ENCODE measurements around the gene UBE2G1.

The UBE2G1 gene

GRCh38 chr17:4247361-4247970 is 119.0 kb downstream of the UBE2G1 start:
- no peak for DNase-seq (ENCODE audit: low read depth)

DNA sequence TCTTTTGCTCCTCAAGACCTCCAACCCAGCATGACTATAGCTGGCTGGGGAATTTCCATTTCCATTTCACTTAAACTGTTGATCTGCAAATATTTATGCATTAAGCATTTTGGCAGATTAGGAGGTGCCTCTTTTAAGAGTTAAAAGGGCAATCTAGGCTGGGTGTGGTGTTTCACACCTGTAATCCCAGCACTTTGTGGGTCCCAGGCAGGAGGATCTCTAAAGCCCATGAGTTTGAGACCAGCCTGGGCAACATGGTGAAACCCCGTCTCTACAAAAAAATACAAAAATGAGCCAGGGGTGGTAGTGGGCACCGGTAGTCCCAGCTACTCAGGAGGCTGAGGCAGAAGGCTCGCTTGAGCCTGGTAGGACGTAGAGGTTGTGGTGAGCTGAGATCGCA is 119.8 kb downstream of the UBE2G1 start:
- no peak for DNase-seq (ENCODE audit: low read depth)

DNA sequence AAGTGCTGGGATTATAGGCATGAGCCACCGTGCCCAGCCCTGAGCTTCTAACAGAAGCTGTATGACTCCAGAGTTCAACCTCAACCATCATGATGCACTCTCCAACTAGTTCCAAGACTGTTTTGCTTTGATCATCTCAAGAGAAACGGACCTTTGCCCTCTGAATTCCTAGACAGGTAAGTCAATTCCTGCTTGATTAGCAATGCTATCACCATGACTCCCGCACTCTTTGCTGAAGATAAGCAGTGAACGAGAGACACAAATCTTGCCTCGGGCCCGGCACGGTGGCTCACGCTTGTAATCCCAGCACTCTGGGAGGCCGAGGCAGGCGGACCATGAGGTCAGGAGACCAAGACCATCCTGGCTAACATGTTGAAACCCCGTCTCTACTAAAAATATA is 124.9 kb downstream of the UBE2G1 start:
- DNase-seq (ENCODE audit: low read depth) = no peak

DNA sequence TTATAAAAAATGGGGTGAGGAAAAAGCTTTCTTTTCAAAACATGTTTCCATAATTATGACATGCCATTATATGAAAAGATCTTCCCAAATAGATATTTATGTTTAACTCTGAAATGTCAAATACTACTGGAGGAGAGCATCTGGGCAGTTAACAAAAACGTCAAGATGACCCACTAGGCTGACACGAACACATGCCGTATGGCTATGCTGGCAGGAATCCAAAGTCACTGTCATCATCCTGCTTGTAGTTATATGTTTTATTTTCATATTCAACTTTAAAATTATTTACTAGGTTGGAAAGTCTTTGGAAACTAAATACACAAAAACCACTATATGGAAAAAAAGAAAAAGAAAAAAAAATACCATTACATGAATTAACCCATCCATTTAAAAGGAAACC is 130.0 kb downstream of the UBE2G1 start:
- DNase-seq (ENCODE audit: low read depth) = no peak

- no peak for DNase-seq (ENCODE audit: low read depth)
Measured at GRCh38 chr17:4235372-4236279, 130.8 kb downstream of the UBE2G1 start.

- no peak for DNase-seq (ENCODE audit: low read depth)
Measured at GRCh38 chr17:4234401-4234800, 132.1 kb downstream of the UBE2G1 start.

DNA sequence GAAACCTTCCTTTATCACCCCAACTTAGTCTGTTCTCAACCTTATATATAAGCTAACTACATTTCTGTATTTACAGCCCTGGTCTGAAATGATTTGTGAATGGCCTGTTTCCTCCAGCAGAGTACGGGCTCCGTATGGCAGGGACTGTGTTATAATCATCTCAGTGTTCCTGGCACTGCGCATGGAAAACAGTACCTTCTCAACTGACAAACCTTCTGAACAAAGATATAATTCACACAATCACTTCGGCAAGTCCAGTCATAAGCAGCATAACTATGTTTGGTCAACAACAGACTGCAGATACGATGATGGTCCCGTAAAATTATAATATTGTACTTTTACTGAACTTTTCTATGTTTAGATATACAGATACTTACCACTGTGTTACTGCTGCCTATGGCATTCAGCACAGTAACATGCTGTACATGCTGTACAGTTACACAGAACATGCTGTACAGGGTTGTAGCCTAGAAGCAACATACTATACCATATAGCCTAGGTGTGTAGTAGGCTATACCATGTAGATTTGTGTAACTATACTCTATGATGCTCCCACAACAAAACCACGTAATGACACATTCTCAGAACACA is 132.7 kb downstream of the UBE2G1 start:
- DNase-seq (ENCODE audit: low read depth) = no peak

DNA sequence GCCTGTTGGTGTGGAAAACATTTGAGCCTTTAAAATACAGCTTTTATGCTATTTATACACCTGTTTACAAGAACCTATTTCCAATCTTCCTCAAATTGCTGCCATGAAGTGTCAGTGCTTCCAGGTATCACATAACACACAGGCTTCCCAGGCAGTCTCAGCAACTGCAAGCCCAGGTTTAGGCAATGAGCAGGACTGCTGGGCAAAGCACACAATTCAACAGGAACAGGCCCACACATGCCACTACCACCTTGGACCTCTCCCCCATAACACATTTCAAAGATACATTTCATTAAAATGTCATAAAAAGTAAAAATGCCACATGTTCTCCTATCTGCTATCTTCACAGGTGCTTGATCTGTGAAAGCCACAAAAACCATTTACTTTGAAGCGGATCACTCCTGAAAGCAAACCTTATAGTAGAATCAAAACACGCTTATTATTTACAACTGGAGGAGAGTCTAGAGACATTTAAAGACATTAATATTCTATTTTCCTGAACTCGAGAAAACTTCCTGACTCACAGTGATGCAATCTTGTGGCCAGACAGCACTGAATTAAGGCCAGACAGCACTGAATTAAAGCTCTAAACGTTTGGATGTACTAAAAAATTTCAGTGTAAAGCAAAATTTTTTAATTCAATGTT is 134.2 kb downstream of the UBE2G1 start:
- no peak for DNase-seq (ENCODE audit: low read depth)

DNA sequence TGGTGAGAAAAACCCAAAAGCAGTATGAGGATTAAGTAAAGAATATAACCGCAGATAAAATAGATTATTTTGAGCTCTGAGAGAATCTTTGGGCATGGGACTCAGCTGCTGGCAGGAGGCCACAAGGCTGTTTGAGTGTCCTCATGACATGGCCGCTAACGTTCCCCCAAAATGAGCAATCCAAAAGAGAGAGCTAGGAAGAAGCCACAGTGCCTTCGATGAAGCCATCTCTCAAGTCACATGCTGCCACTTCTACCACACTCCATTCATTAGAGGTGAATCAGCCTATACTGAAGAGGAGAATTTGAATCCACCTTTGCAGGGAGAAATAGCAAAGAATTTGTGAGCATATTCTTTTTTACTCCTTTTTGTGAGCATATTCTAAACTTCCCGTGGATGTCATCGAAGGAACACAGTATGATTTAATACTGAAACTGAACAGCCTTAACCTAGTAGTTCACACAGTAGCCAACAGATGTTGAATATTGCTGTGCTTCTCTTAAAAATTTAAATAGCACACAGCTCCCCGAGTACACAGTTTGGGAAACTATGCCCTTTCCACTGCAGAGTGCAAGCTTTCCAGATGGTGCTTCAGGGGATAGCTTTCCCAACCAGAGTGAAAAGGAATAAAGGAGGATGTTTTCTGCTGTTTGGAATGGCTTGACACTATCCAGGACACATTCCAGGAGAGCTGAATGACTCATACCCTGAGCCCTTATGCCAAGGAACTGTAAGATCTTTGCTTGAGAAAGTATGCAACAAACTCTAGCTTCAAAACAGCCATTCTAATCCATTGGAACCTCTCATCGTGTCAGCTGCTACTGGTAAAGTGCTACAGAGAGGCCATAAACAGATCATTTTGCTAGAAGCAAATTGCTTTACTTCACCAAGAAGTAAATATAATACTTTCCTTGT is 136.6 kb downstream of the UBE2G1 start:
- no peak for DNase-seq (ENCODE audit: low read depth)

GRCh38 chr17:4221899-4222659 is 144.4 kb downstream of the UBE2G1 start:
- no peak for DNase-seq (ENCODE audit: low read depth)

GRCh38 chr17:4221163-4221562 is 145.3 kb downstream of the UBE2G1 start:
- no peak for DNase-seq (ENCODE audit: low read depth)

GRCh38 chr17:4220655-4221054 is 145.8 kb downstream of the UBE2G1 start:
- DNase-seq (ENCODE audit: low read depth) = no peak

Measured in activated T-cell treated with anti-CD3 and anti-CD28 coated beads for 1 hour (primary cell).